Measurements from ENCODE around the gene SLX4IP. TPM values are rescaled to one million over a fixed set of nuclear protein-coding genes. Genes with fewer than 3 reads are reported as not detected.

Gene SLX4IP
- total and polyA plus RNA-seq, 2 of the 13 experiments (the other 11 are each of a cell fraction or from before 2014, with no cell fraction given): 3.6 to 7.3 TPM

DNA sequence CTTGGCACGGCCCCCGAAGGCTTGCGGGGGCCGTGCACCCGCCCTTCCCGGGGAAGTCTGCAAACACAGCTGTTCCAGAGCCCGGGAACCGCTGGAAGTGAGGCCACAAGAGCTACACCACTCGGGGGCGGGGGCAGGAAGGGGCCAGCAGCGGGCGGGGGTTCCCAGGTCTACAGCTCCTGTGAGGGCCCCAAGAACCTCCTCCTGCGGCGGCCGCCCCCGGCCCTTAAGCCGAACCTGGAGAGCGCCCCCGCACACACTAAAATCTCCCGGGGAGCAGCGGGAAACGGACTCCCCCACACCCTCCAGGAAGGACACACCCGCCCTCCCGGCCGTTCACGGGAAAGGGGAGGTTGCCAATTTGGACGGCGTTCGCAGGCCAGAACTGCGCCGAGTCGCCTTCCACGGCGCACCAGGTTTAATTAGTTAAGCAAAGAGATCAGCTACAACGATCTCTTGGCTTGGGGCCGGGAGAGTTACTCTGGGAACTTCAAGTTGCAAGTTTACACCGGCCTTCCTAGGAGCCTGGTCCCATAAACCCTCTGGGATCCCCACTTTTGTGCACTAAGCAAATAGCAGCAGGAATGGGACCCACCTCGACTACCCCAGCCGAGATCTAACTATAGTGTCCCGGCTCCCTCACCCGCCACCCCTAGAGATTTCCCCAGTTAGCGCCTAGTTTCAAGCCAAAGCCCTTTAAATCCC, 237.0 kb downstream of the SLX4IP start (continued):
- TF ChIP-seq, protein P1, sequence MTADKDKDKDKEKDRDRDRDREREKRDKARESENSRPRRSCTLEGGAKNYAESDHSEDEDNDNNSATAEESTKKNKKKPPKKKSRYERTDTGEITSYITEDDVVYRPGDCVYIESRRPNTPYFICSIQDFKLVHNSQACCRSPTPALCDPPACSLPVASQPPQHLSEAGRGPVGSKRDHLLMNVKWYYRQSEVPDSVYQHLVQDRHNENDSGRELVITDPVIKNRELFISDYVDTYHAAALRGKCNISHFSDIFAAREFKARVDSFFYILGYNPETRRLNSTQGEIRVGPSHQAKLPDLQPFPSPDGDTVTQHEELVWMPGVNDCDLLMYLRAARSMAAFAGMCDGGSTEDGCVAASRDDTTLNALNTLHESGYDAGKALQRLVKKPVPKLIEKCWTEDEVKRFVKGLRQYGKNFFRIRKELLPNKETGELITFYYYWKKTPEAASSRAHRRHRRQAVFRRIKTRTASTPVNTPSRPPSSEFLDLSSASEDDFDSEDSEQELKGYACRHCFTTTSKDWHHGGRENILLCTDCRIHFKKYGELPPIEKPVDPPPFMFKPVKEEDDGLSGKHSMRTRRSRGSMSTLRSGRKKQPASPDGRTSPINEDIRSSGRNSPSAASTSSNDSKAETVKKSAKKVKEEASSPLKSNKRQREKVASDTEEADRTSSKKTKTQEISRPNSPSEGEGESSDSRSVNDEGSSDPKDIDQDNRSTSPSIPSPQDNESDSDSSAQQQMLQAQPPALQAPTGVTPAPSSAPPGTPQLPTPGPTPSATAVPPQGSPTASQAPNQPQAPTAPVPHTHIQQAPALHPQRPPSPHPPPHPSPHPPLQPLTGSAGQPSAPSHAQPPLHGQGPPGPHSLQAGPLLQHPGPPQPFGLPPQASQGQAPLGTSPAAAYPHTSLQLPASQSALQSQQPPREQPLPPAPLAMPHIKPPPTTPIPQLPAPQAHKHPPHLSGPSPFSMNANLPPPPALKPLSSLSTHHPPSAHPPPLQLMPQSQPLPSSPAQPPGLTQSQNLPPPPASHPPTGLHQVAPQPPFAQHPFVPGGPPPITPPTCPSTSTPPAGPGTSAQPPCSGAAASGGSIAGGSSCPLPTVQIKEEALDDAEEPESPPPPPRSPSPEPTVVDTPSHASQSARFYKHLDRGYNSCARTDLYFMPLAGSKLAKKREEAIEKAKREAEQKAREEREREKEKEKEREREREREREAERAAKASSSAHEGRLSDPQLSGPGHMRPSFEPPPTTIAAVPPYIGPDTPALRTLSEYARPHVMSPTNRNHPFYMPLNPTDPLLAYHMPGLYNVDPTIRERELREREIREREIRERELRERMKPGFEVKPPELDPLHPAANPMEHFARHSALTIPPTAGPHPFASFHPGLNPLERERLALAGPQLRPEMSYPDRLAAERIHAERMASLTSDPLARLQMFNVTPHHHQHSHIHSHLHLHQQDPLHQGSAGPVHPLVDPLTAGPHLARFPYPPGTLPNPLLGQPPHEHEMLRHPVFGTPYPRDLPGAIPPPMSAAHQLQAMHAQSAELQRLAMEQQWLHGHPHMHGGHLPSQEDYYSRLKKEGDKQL (CRISPR knock-in tag; IDR thresholded peaks at IDR 0.05; ENCODE audit: low read depth): no peak
- TF ChIP-seq ZNF460 (CRISPR knock-in tag; IDR thresholded peaks at IDR 0.05; ENCODE audit: borderline replicate concordance): no peak
- TF ChIP-seq TOE1 (CRISPR knock-in tag; IDR thresholded peaks at IDR 0.05): no peak
- no peak for TF ChIP-seq ZNF761 (CRISPR knock-in tag; conservative IDR thresholded peaks at IDR 0.05)
- TF ChIP-seq, protein P2, sequence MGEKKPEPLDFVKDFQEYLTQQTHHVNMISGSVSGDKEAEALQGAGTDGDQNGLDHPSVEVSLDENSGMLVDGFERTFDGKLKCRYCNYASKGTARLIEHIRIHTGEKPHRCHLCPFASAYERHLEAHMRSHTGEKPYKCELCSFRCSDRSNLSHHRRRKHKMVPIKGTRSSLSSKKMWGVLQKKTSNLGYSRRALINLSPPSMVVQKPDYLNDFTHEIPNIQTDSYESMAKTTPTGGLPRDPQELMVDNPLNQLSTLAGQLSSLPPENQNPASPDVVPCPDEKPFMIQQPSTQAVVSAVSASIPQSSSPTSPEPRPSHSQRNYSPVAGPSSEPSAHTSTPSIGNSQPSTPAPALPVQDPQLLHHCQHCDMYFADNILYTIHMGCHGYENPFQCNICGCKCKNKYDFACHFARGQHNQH (CRISPR knock-in tag; IDR thresholded peaks at IDR 0.05): peak; percentile 49; the same call in 1 of the 2 replicates
- no peak for TF ChIP-seq KDM6A (CRISPR knock-in tag; IDR thresholded peaks at IDR 0.05; ENCODE audit: low read depth)
- TF ChIP-seq, protein P3, sequence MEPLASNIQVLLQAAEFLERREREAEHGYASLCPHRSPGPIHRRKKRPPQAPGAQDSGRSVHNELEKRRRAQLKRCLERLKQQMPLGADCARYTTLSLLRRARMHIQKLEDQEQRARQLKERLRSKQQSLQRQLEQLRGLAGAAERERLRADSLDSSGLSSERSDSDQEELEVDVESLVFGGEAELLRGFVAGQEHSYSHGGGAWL (CRISPR knock-in tag; IDR thresholded peaks at IDR 0.05): 0 out of 2 replicates have a peak, but pooled peaks have one; percentile 5
- no peak for TF ChIP-seq ZNF629 (CRISPR knock-in tag; conservative IDR thresholded peaks at IDR 0.05)
- no peak for TF ChIP-seq KAT7 (CRISPR knock-in tag; IDR thresholded peaks at IDR 0.05; ENCODE audit: borderline replicate concordance)
- 0 out of 2 replicates have a peak, but pooled peaks have one; percentile 2 for TF ChIP-seq HDAC1 (CRISPR knock-in tag; IDR thresholded peaks at IDR 0.05)
- TF ChIP-seq ZNF678 (CRISPR knock-in tag; IDR thresholded peaks at IDR 0.05): peak; percentile 85; the same call in 1 of the 2 replicates
- TF ChIP-seq ZNF558 (CRISPR knock-in tag; IDR thresholded peaks at IDR 0.05; ENCODE audit: borderline replicate concordance): no peak
- TF ChIP-seq, protein P4, sequence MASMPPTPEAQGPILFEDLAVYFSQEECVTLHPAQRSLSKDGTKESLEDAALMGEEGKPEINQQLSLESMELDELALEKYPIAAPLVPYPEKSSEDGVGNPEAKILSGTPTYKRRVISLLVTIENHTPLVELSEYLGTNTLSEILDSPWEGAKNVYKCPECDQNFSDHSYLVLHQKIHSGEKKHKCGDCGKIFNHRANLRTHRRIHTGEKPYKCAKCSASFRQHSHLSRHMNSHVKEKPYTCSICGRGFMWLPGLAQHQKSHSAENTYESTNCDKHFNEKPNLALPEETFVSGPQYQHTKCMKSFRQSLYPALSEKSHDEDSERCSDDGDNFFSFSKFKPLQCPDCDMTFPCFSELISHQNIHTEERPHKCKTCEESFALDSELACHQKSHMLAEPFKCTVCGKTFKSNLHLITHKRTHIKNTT (CRISPR knock-in tag; IDR thresholded peaks at IDR 0.05): no peak
- no peak for TF ChIP-seq ZNF577 (CRISPR knock-in tag; IDR thresholded peaks at IDR 0.05; ENCODE audit: borderline replicate concordance, low read depth)
- TF ChIP-seq CEBPG (CRISPR knock-in tag; IDR thresholded peaks at IDR 0.05): no peak
- TF ChIP-seq ATM (IDR thresholded peaks at IDR 0.05; ENCODE audit: borderline replicate concordance): no peak
- no peak for TF ChIP-seq NCOA2 (CRISPR knock-in tag; IDR thresholded peaks at IDR 0.05)
- TF ChIP-seq ZNF24 (IDR thresholded peaks at IDR 0.05): no peak
- no peak; the same call in 1 of the 2 replicates for TF ChIP-seq ZNF124 (CRISPR knock-in tag; IDR thresholded peaks at IDR 0.05)
- no peak for TF ChIP-seq POLR2AphosphoS5 (IDR thresholded peaks at IDR 0.05; ENCODE audit: low read depth, low read length)
- no peak for TF ChIP-seq RNF2 (conservative IDR thresholded peaks at IDR 0.05; ENCODE audit: low read depth)
- TF ChIP-seq, protein P5, sequence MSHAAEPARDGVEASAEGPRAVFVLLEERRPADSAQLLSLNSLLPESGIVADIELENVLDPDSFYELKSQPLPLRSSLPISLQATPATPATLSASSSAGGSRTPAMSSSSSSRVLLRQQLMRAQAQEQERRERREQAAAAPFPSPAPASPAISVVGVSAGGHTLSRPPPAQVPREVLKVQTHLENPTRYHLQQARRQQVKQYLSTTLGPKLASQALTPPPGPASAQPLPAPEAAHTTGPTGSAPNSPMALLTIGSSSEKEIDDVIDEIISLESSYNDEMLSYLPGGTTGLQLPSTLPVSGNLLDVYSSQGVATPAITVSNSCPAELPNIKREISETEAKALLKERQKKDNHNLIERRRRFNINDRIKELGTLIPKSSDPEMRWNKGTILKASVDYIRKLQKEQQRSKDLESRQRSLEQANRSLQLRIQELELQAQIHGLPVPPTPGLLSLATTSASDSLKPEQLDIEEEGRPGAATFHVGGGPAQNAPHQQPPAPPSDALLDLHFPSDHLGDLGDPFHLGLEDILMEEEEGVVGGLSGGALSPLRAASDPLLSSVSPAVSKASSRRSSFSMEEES (CRISPR knock-in tag; IDR thresholded peaks at IDR 0.05): no peak
- TF ChIP-seq NFYC (CRISPR knock-in tag; IDR thresholded peaks at IDR 0.05): no peak
